HFFc6 (cell line): Measurements from ENCODE around the gene ACAD11. TPM values are rescaled to one million over a fixed set of nuclear protein-coding genes. Genes with fewer than 3 reads are reported as not detected.
A peak's percentile ranks its signal among the peaks of the same experiment; 100 is the strongest.
"Not testable (repeated sequence)": the region's sequence is repeated elsewhere in the genome, so short reads cannot be mapped to it uniquely, and the experiment has no call there.

Experiments
- DNase-seq: peaks from one replicate; pipeline ENCODE4 v3.0.0-alpha.2; 2018
- H3K27ac Mint-ChIP-seq: 2 replicates; pipeline ENCODE4 v1.8.0; 2020; ENCODE audit warnings: mild to moderate bottlenecking, mixed read lengths
- H3K27me3 Mint-ChIP-seq: 2 replicates; pipeline ENCODE4 v1.8.0; 2021; ENCODE audit warnings: mild to moderate bottlenecking, moderate library complexity, mixed read lengths; ENCODE audit not compliant: insufficient read depth
- H3K36me3 Mint-ChIP-seq: 2 replicates; pipeline ENCODE4 v1.8.0; 2021; ENCODE audit warnings: low read depth, mixed read lengths
- H3K4me1 Mint-ChIP-seq: 2 replicates; pipeline ENCODE4 v1.8.0; 2020; ENCODE audit warnings: low read depth, mixed read lengths
- H3K4me3 Mint-ChIP-seq: 2 replicates; pipeline ENCODE4 v1.8.0; 2020; ENCODE audit warnings: mild to moderate bottlenecking, moderate library complexity, mixed read lengths
- H3K9me3 Mint-ChIP-seq: 2 replicates; pipeline ENCODE4 v1.8.0; 2020; ENCODE audit warnings: mild to moderate bottlenecking, mixed read lengths
- CTCF ChIP-seq: fragments of 200-600 bp; sonication (generic); IDR thresholded peaks from 2 replicates; pipeline ENCODE4 v1.5.0; 2021; ENCODE audit warnings: antibody characterized with exemption, mild to moderate bottlenecking
- total RNA-seq, 6 experiments: library from RNA; stranded (reverse); fragmentation: NEBNext Ultra II Directional; extraction: Animal tissue kit (Norgen Biotek cat#: 25700); gene quantifications; 2 replicates in 1 of 6; 3 replicates in 5 of 6; pipeline ENCODE4 v1.2.3, GENCODE V29; 2021

ACAD11 gene
- total RNA-seq, 6 experiments from 2014 or later, result 13.3 to 18.5 (median 13.8) TPM

GRCh38 chr3:132605374-132605792 lies 54.2 kb downstream of the ACAD11 start:
- Mint-ChIP-seq H3K4me3 (peak overlapping the region; percentile 68), H3K27ac (peak overlapping the region; percentile 91), H3K4me1 (peaks cover 48% of the 10 kb centered on the region), H3K36me3 (peaks cover 48% of the 10 kb centered on the region), H3K9me3 (peaks cover 15% of the 10 kb centered on the region), H3K27me3 (peaks cover 3% of the 10 kb centered on the region)
- no peak for TF ChIP-seq CTCF
- DNase-seq, result peak; percentile 39

GRCh38 chr3:132600614-132601013 lies 59.0 kb downstream of the ACAD11 start:
- Mint-ChIP-seq H3K4me1 (peaks cover 56% of the 10 kb centered on the region), H3K36me3 (peaks cover 25% of the 10 kb centered on the region)
- H3K27me3 Mint-ChIP-seq, H3K9me3 Mint-ChIP-seq, DNase-seq, H3K4me3 Mint-ChIP-seq, H3K27ac Mint-ChIP-seq: not testable (repeated sequence)

GRCh38 chr3:132598181-132598580 lies 61.4 kb downstream of the ACAD11 start:
- Mint-ChIP-seq H3K9me3 (no peaks in the 10 kb centered on the region), H3K27me3 (peaks cover 3% of the 10 kb centered on the region), H3K36me3 (peaks cover 23% of the 10 kb centered on the region), H3K4me1 (peaks cover 56% of the 10 kb centered on the region), H3K27ac (peak overlapping the region; percentile 39; the same call in 1 of the 2 replicates), H3K4me3 (peak overlapping the region; percentile 76; the same call in 1 of the 2 replicates)
- TF ChIP-seq CTCF, result no peak
- no peak for DNase-seq

GRCh38 chr3:132597660-132598059 lies 61.9 kb downstream of the ACAD11 start:
- H3K27me3 Mint-ChIP-seq, result peaks cover 3% of the 10 kb centered on the region
- no peak for DNase-seq
- TF ChIP-seq CTCF, result no peak
- H3K36me3 Mint-ChIP-seq, result peaks cover 20% of the 10 kb centered on the region
- peaks cover 58% of the 10 kb centered on the region for H3K4me1 Mint-ChIP-seq
- H3K4me3 Mint-ChIP-seq, result peak overlapping the region; percentile 76; the same call in 1 of the 2 replicates
- peak overlapping the region; percentile 32; the same call in 1 of the 2 replicates for H3K27ac Mint-ChIP-seq
- H3K9me3 Mint-ChIP-seq, result no peaks in the 10 kb centered on the region

- peaks cover 65% of the 10 kb centered on the region for H3K4me1 Mint-ChIP-seq
- no peaks in the 10 kb centered on the region for H3K9me3 Mint-ChIP-seq
- no peak for TF ChIP-seq CTCF
- H3K27me3 Mint-ChIP-seq, result peaks cover 3% of the 10 kb centered on the region
- peak within 1 kb of the TSS; percentile 76 for H3K4me3 Mint-ChIP-seq
- peaks cover 20% of the 10 kb centered on the region for H3K36me3 Mint-ChIP-seq
- peak within 1 kb of the TSS; percentile 32 for H3K27ac Mint-ChIP-seq
- no peak for DNase-seq
Measured at GRCh38 chr3:132596816-132597433, 62.7 kb downstream of the ACAD11 start, which contains the start of gene ACKR4. Gene ACKR4, plus strand, starts transcription at chr3:132597270. Its CDS starts 3,128 bp downstream, at chr3:132600398.

GRCh38 chr3:132596326-132596725 lies 63.3 kb downstream of the ACAD11 start:
- no peaks in the 10 kb centered on the region for H3K9me3 Mint-ChIP-seq
- H3K4me1 Mint-ChIP-seq, result peaks cover 71% of the 10 kb centered on the region
- no peak overlapping the region for H3K4me3 Mint-ChIP-seq
- peak overlapping the region; percentile 19; the same call in 1 of the 2 replicates for H3K27ac Mint-ChIP-seq
- DNase-seq, result no peak
- H3K36me3 Mint-ChIP-seq, result peaks cover 20% of the 10 kb centered on the region
- TF ChIP-seq CTCF, result no peak
- peaks cover 3% of the 10 kb centered on the region for H3K27me3 Mint-ChIP-seq
